Neural progenitor cell (in vitro differentiated cells): ENCODE results near the gene PRR33. TPM values are rescaled to one million over a fixed set of nuclear protein-coding genes. Genes with fewer than 3 reads are reported as not detected.

ENCODE experiments used
- DNase-seq: peaks from one replicate; pipeline ENCODE4 v3.0.0-alpha.2; 2016; ENCODE audit warnings: low spot score
- H2AFZ ChIP-seq: fragments of 200-600 bp; sonication (generic); replicated peaks from 2 replicates; pipeline ENCODE4 v1.6.1; 2016; ENCODE audit warnings: antibody characterized with exemption
- H3F3A ChIP-seq: fragments of 200-600 bp; sonication (generic); 2 replicates; pipeline ENCODE4 v1.6.1; 2016; ENCODE audit warnings: antibody characterized with exemption, low read depth
- H3K27ac ChIP-seq: fragments of 200-600 bp; sonication (generic); 2 replicates; pipeline ENCODE4 v1.5.1; 2016; ENCODE audit warnings: mild to moderate bottlenecking
- H3K27me3 ChIP-seq: fragments of 200-600 bp; sonication (generic); 2 replicates; pipeline ENCODE4 v1.6.1; 2016; ENCODE audit warnings: mild to moderate bottlenecking, moderate library complexity
- H3K36me3 ChIP-seq: fragments of 200-600 bp; sonication (generic); 2 replicates; pipeline ENCODE4 v1.5.1; 2016
- H3K4me1 ChIP-seq: fragments of 200-600 bp; sonication (generic); 2 replicates; pipeline ENCODE4 v1.6.1; 2016; ENCODE audit warnings: mixed run types
- H3K4me2 ChIP-seq: fragments of 200-600 bp; sonication (generic); 2 replicates; pipeline ENCODE4 v1.6.1; 2016
- H3K4me3 ChIP-seq: fragments of 200-600 bp; sonication (generic); 2 replicates; pipeline ENCODE4 v1.5.1; 2016
- H3K79me2 ChIP-seq: fragments of 200-600 bp; sonication (generic); 2 replicates; pipeline ENCODE4 v1.6.1; 2016; ENCODE audit warnings: low read depth
- H3K9ac ChIP-seq: fragments of 200-600 bp; sonication (generic); 2 replicates; pipeline ENCODE4 v1.6.1; 2016
- H3K9me3 ChIP-seq: fragments of 200-600 bp; sonication (generic); 2 replicates; pipeline ENCODE4 v1.5.1; 2016; ENCODE audit warnings: low read depth
- H4K20me1 ChIP-seq: fragments of 200-600 bp; sonication (generic); 2 replicates; pipeline ENCODE4 v1.6.1; 2016; ENCODE audit warnings: low read depth
- H3K27ac Mint-ChIP-seq: 3 replicates; pipeline ENCODE4 v1.8.0; 2021; ENCODE audit warnings: mixed read lengths
- H3K27me3 Mint-ChIP-seq: 2 replicates; pipeline ENCODE4 v1.8.0; 2022; ENCODE audit warnings: low read depth, mild to moderate bottlenecking, inconsistent platforms, moderate library complexity, mixed read lengths; ENCODE audit not compliant: insufficient read depth
- H3K36me3 Mint-ChIP-seq: 3 replicates; pipeline ENCODE4 v1.8.0; 2021; ENCODE audit warnings: mixed read lengths
- H3K4me1 Mint-ChIP-seq: 3 replicates; pipeline ENCODE4 v1.8.0; 2021; ENCODE audit warnings: mixed read lengths
- H3K4me3 Mint-ChIP-seq: 3 replicates; pipeline ENCODE4 v1.8.0; 2021; ENCODE audit warnings: mild to moderate bottlenecking, moderate library complexity, mixed read lengths
- H3K9me3 Mint-ChIP-seq: 3 replicates; pipeline ENCODE4 v1.8.0; 2020; ENCODE audit warnings: mixed read lengths
- CTCF ChIP-seq: fragments of 200-600 bp; sonication (generic); IDR thresholded peaks from 2 replicates; pipeline ENCODE4 v1.5.1; 2017; ENCODE audit warnings: antibody characterized with exemption, mild to moderate bottlenecking
- EZH2 ChIP-seq: fragments of 200-600 bp; sonication (generic); IDR thresholded peaks from 2 replicates; pipeline ENCODE4 v1.6.1; 2017; ENCODE audit warnings: antibody characterized with exemption, mild to moderate bottlenecking, moderate library complexity
- EZH2phosphoT487 ChIP-seq: fragments of 200-600 bp; sonication (generic); IDR thresholded peaks from 2 replicates; pipeline ENCODE4 v1.6.1; 2017; ENCODE audit warnings: antibody characterized with exemption
- total RNA-seq: library from RNA; depleted of rRNA; stranded (reverse); fragments of >200 nt; gene quantifications from 2 replicates; pipeline ENCODE4 v1.2.3, GENCODE V29; 2015; ENCODE audit warnings: low replicate concordance

Gene PRR33
- total RNA-seq, 1 donor from 2014 or later: not detected

- no peak overlapping the region for H3K4me2 ChIP-seq
- H2AFZ ChIP-seq: no peak overlapping the region
- no peak overlapping the region for H3K4me3 Mint-ChIP-seq
- no peaks in the 10 kb centered on the region for H3K79me2 ChIP-seq
- peaks cover 2% of the 10 kb centered on the region for H3K27me3 Mint-ChIP-seq
- peaks cover 8% of the 10 kb centered on the region for H3K4me1 Mint-ChIP-seq
- H3F3A ChIP-seq: no peaks in the 10 kb centered on the region
- no peak overlapping the region for H3K27ac ChIP-seq
- H3K36me3 Mint-ChIP-seq: no peaks in the 10 kb centered on the region
- no peaks in the 10 kb centered on the region for H4K20me1 ChIP-seq
- no peak for DNase-seq
- H3K4me1 ChIP-seq: peaks cover 6% of the 10 kb centered on the region
- no peaks in the 10 kb centered on the region for H3K36me3 ChIP-seq
- no peak overlapping the region for H3K9ac ChIP-seq
- TF ChIP-seq CTCF (no peak), EZH2 (no peak), EZH2phosphoT487 (no peak)
- no peak overlapping the region for H3K4me3 ChIP-seq
- H3K9me3 Mint-ChIP-seq: no peaks in the 10 kb centered on the region
- no peaks in the 10 kb centered on the region for H3K9me3 ChIP-seq
- H3K27ac Mint-ChIP-seq: no peak overlapping the region
- peaks cover 5% of the 10 kb centered on the region for H3K27me3 ChIP-seq
Observed at GRCh38 chr11:1880746-1881441, 10.8 kb downstream of the PRR33 start.

GRCh38 chr11:1879941-1880720, 11.6 kb downstream of the PRR33 start:
- Mint-ChIP-seq H3K4me1 (peaks cover 11% of the 10 kb centered on the region), H3K36me3 (no peaks in the 10 kb centered on the region), H3K9me3 (no peaks in the 10 kb centered on the region), H3K4me3 (no peak overlapping the region), H3K27me3 (peaks cover 4% of the 10 kb centered on the region), H3K27ac (peak overlapping the region; percentile 60)
- Histone ChIP-seq H3K36me3 (no peaks in the 10 kb centered on the region), H3K79me2 (no peaks in the 10 kb centered on the region), H3F3A (no peaks in the 10 kb centered on the region), H3K27ac (no peak overlapping the region), H2AFZ (no peak overlapping the region), H3K9me3 (no peaks in the 10 kb centered on the region), H3K4me3 (no peak overlapping the region), H3K27me3 (no peaks in the 10 kb centered on the region), H3K9ac (no peak overlapping the region), H3K4me2 (no peak overlapping the region), H4K20me1 (no peaks in the 10 kb centered on the region), H3K4me1 (peaks cover 6% of the 10 kb centered on the region)
- DNase-seq: no peak
- TF ChIP-seq CTCF: no peak
- TF ChIP-seq EZH2: no peak
- TF ChIP-seq EZH2phosphoT487: no peak

- TF ChIP-seq EZH2phosphoT487 (no peak), EZH2 (no peak), CTCF (no peak)
- peaks cover 11% of the 10 kb centered on the region for H3K4me1 Mint-ChIP-seq
- H4K20me1 ChIP-seq: no peaks in the 10 kb centered on the region
- no peaks in the 10 kb centered on the region for H3K27me3 ChIP-seq
- peaks cover 4% of the 10 kb centered on the region for H3K27me3 Mint-ChIP-seq
- H3K36me3 ChIP-seq: no peaks in the 10 kb centered on the region
- H3K4me1 ChIP-seq: peaks cover 6% of the 10 kb centered on the region
- no peak overlapping the region for H3K4me3 Mint-ChIP-seq
- no peak overlapping the region for H3K4me2 ChIP-seq
- H3K27ac Mint-ChIP-seq: peak overlapping the region; percentile 60
- no peaks in the 10 kb centered on the region for H3K79me2 ChIP-seq
- H3K27ac ChIP-seq: no peak overlapping the region
- no peaks in the 10 kb centered on the region for H3K9me3 ChIP-seq
- no peaks in the 10 kb centered on the region for H3F3A ChIP-seq
- no peak for DNase-seq
- no peaks in the 10 kb centered on the region for H3K36me3 Mint-ChIP-seq
- H3K9ac ChIP-seq: no peak overlapping the region
- no peak overlapping the region for H2AFZ ChIP-seq
- H3K4me3 ChIP-seq: no peak overlapping the region
- no peaks in the 10 kb centered on the region for H3K9me3 Mint-ChIP-seq
Observed at GRCh38 chr11:1879342-1879940, 12.3 kb downstream of the PRR33 start.
